Prostate gland (tissue), 2 donors: ENCODE results near the gene MYO5B. TPM values are rescaled to one million over a fixed set of nuclear protein-coding genes. Genes with fewer than 3 reads are reported as not detected.

Experiments
- DNase-seq: peaks from one replicate; pipeline ENCODE4 v3.0.0-alpha.2; 2019; ENCODE audit warnings: low spot score
- H3K27ac ChIP-seq, 2 donors: fragments of 200-600 bp; sonication (generic); 2 replicates each; pipeline ENCODE4 v1.5.1; 2017 to 2019
- H3K27me3 ChIP-seq: fragments of 200-600 bp; sonication (generic); replicated peaks from 2 replicates; pipeline ENCODE4 v1.5.1; 2019; ENCODE audit not compliant: insufficient read depth
- H3K36me3 ChIP-seq, 2 donors: fragments of 200-600 bp; sonication (generic); 1 replicate in 1 of 2; 2 replicates in 1 of 2; pipeline versions ENCODE4 v1.5.1 to v1.8.1; 2017 to 2019
- H3K4me1 ChIP-seq: fragments of 200-600 bp; sonication (generic); replicated peaks from 2 replicates; pipeline ENCODE4 v1.5.1; 2019
- H3K4me3 ChIP-seq, 2 donors: fragments of 200-600 bp; sonication (generic); 2 replicates each; pipeline ENCODE4 v1.5.1; 2017 to 2019
- H3K9me3 ChIP-seq: fragments of 200-600 bp; sonication (generic); 2 replicates; pipeline ENCODE4 v1.5.1; 2017
- POLR2A ChIP-seq: fragments of 450-650 bp; IDR thresholded peaks from one replicate; pipeline ENCODE4 v1.6.1; 2016; ENCODE audit warnings: antibody characterized with exemption, mild to moderate bottlenecking
- POLR2AphosphoS5 ChIP-seq: sonication (generic); formaldehyde crosslinking; IDR thresholded peaks from one replicate; pipeline ENCODE4 v1.6.1; 2017; ENCODE audit warnings: antibody characterized with exemption
- WGBS: methylation state at CpG from one replicate; pipeline ENCODE4 v1.1.5; 2018; 5-methylcytosine and 5-hydroxymethylcytosine counted together
- intact Hi-C: fragments of 100-400 bp; cut with DNase I; formaldehyde crosslinking; loops from one replicate; pipeline ENCODE4 v1.14.2; 2022
- total RNA-seq, 2 donors: library from RNA; depleted of rRNA; stranded (reverse); fragments of >200 nt; gene quantifications; one replicate each; pipeline ENCODE4 v1.1.0, GENCODE V29; 2016
- TF ChIP-seq, protein P1 (sequence below), 4 experiments: fragments of 200-600 bp in 2 of 4; fragments of 450-650 bp in 2 of 4; sonication (generic) in 2 of 4; IDR thresholded peaks; 1 replicate in 3 of 4; 2 replicates in 1 of 4; pipeline ENCODE4 v1.5.1; 2016 to 2019; ENCODE audit warnings: antibody characterized with exemption in 4 of 4, mild to moderate bottlenecking in 2 of 4, moderate library complexity in 2 of 4

MYO5B gene
- total RNA-seq, 2 donors from 2014 or later = 28.5 to 31.1 TPM

DNA sequence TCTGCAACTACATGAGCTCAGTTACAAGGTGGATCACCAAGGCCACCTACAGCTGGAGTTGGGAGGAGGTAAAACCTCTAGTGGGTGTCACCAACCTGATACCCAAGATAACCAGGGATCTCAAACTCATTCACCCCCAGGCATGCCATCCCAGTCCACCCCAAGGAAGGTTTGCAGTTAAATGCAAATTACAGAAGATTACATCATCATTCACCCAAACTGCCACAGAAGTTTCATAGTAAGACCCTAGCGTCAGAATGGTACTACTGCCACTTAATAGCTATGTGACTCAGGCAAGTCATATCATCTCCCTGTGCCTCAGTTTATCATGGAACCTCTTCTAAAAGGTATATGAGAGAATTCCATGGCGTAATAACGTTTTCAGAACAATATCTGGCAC lies 111.2 kb downstream of the MYO5B start:
- WGBS = 80% methylated on average over 3 of the region's 3 CpGs

DNA sequence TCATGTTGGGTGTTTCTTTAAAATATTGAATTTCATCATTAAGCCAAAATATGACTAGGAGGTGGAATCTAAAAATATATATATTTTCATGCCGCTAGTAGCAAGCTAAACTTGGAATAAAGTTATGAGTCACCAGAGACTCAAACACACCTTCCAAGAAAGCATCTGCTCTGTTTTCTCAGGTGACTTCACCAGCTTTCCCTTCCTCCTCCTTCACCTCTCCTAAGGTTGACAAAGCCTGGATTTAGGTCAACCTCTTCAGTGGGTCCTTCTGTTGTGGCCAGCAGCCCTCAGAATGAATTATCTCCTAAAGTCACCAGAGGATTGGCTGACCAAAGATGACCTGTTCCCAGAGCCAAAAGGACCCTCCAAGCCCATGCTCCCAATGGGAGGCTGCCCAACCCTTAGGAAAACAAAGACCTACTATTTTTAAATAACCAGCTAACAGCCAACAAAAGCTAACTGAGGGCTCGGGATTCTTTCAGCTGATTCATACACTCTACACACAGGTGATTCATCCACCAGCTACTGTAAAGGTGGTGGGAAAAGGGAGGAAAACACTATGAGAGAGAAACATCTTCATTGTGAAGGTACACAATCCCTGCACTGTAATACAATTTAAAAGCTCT lies 113.9 kb downstream of the MYO5B start:
- Histone ChIP-seq H3K27me3 (no peaks in the 10 kb centered on the region), H3K27ac (no peak overlapping the region), H3K9me3 (no peaks in the 10 kb centered on the region), H3K36me3 (no peaks in the 10 kb centered on the region), H3K4me3 (no peak overlapping the region), H3K4me1 (no peaks in the 10 kb centered on the region)
- intact Hi-C loops = no loop called here
- 51% methylated on average over 2 of the region's 2 CpGs for WGBS
- DNase-seq = no peak
- TF ChIP-seq POLR2AphosphoS5 = no peak
- no peak for TF ChIP-seq POLR2A
- TF ChIP-seq, protein P1, sequence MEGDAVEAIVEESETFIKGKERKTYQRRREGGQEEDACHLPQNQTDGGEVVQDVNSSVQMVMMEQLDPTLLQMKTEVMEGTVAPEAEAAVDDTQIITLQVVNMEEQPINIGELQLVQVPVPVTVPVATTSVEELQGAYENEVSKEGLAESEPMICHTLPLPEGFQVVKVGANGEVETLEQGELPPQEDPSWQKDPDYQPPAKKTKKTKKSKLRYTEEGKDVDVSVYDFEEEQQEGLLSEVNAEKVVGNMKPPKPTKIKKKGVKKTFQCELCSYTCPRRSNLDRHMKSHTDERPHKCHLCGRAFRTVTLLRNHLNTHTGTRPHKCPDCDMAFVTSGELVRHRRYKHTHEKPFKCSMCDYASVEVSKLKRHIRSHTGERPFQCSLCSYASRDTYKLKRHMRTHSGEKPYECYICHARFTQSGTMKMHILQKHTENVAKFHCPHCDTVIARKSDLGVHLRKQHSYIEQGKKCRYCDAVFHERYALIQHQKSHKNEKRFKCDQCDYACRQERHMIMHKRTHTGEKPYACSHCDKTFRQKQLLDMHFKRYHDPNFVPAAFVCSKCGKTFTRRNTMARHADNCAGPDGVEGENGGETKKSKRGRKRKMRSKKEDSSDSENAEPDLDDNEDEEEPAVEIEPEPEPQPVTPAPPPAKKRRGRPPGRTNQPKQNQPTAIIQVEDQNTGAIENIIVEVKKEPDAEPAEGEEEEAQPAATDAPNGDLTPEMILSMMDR (IDR thresholded peaks at IDR 0.05) = no peak

More for the DNA sequence above, 111.2 kb downstream of the MYO5B start:
- Histone ChIP-seq H3K27me3 (no peaks in the 10 kb centered on the region), H3K27ac (no peak overlapping the region), H3K4me3 (no peak overlapping the region), H3K36me3 (no peaks in the 10 kb centered on the region), H3K4me1 (no peaks in the 10 kb centered on the region), H3K9me3 (no peaks in the 10 kb centered on the region)
- DNase-seq = no peak
- intact Hi-C loops = no loop called here
- TF ChIP-seq POLR2AphosphoS5 (no peak), POLR2A (no peak)

DNA sequence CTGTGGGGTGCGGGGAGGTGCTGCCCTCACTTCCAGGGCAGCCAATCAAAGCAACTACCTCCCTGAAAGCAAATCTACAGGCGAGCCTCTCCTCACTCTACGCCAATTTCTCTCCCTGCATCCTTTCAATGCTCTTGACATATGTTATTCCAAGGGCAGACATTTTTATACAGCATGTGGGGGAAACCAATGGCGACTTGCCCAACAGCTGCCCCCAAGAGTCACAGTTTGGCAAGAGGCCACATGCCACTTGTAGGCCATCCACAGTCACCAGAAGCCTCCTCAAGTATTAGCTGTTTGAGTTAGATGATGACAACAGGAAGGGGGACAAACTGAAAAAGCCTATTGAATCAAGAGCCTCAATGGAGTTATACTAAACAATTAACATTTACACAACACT lies 114.6 kb downstream of the MYO5B start:
- no peak for DNase-seq
- intact Hi-C loops = no loop called here
- Histone ChIP-seq H3K27me3 (no peaks in the 10 kb centered on the region), H3K36me3 (no peaks in the 10 kb centered on the region), H3K9me3 (no peaks in the 10 kb centered on the region), H3K4me1 (no peaks in the 10 kb centered on the region), H3K4me3 (no peak overlapping the region), H3K27ac (no peak overlapping the region)
- TF ChIP-seq POLR2AphosphoS5 (no peak), POLR2A (no peak)
- TF ChIP-seq, protein P1 (IDR thresholded peaks at IDR 0.05) = no peak
- 80% methylated on average over 4 of the region's 4 CpGs for WGBS

DNA sequence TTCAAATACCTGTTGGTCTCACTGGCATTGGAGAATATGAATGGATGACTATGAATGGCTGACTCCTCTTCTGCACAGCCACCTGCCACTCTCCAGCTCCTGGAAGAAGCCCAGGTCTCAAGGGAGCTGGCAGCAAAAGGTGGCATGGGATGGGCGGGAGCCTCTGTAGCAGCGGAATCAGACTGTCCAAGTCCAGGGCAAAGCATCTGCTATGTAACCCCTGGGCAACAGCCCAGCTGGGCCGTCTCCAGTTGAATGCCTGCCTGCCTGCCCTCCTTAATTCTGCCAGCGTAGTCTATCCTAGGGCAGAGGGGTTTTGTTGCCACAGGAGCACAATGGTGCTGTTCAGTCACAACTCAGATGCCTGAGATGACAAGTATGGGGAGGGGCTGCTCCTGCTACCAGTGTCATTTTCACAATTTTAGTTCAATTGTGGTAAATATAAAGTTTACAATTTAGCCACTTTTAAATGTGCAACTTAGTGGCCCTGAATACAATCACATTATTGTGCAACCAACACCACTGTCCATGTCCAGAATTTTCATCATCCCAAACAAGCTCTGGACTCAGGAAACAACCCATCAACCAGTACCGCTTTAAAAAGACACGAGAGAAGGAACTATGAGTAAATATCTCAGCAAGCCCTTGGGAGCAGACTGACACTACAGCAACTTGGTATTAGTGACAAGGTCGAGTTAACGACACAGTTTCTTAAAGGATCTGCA lies 115.2 kb downstream of the MYO5B start:
- Histone ChIP-seq H3K4me3 (no peak overlapping the region), H3K27me3 (no peaks in the 10 kb centered on the region), H3K36me3 (no peaks in the 10 kb centered on the region), H3K4me1 (no peaks in the 10 kb centered on the region), H3K9me3 (no peaks in the 10 kb centered on the region), H3K27ac (no peak overlapping the region)
- TF ChIP-seq POLR2AphosphoS5 = no peak
- TF ChIP-seq, protein P1 (IDR thresholded peaks at IDR 0.05) = no peak
- TF ChIP-seq POLR2A = no peak
- 26% methylated on average over 8 of the region's 8 CpGs for WGBS
- intact Hi-C loops = no loop called here
- peak; percentile 36 for DNase-seq

DNA sequence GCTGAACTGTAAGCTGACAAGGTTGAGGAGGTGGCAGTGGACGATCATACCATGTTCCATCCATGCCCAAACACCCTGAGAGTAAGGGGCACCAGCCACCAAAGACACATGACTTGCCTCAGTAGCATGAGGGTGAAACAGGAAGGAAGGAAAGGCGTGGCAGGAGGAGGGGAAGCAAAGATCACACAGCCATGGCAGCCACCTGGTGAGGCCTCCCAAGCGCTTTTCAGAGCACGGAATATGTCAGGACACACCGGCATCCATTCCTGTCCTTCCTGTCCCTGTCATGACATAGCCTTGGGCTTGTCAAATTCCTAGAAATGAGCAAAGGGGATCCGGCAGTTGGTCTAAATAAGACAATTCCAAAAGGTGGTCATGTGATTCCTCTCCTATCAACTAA lies 118.7 kb downstream of the MYO5B start:
- intact Hi-C loops = no loop called here
- WGBS = 76% methylated on average over 6 of the region's 6 CpGs
- Histone ChIP-seq H3K27me3 (no peaks in the 10 kb centered on the region), H3K4me3 (no peak overlapping the region), H3K27ac (no peak overlapping the region), H3K9me3 (no peaks in the 10 kb centered on the region), H3K4me1 (no peaks in the 10 kb centered on the region), H3K36me3 (no peaks in the 10 kb centered on the region)
- TF ChIP-seq POLR2AphosphoS5 (no peak), POLR2A (no peak)
- TF ChIP-seq, protein P1 (IDR thresholded peaks at IDR 0.05) = no peak
- DNase-seq = no peak
